GM18526 (cell line): Measurements from ENCODE around the gene GCLC.

Experiments
- POLR2A ChIP-seq: IDR thresholded peaks from 3 replicates; pipeline ENCODE4 v1.6.1; 2011; ENCODE audit not compliant: insufficient read length; ENCODE audit errors: extremely low read depth

GCLC gene

GRCh38 chr6:53513519-53513966, 31.4 kb downstream of the GCLC start:
- TF ChIP-seq POLR2A, result no peak

GRCh38 chr6:53513056-53513455, 31.8 kb downstream of the GCLC start:
- no peak for TF ChIP-seq POLR2A

- TF ChIP-seq POLR2A, result no peak
Measured at GRCh38 chr6:53512626-53513025, 32.3 kb downstream of the GCLC start.

- TF ChIP-seq POLR2A, result no peak
Measured at GRCh38 chr6:53510746-53511145, 34.2 kb downstream of the GCLC start.

- no peak for TF ChIP-seq POLR2A
Measured at GRCh38 chr6:53506872-53507271, 38.0 kb downstream of the GCLC start.

GRCh38 chr6:53504512-53504911, 40.4 kb downstream of the GCLC start:
- no peak for TF ChIP-seq POLR2A

GRCh38 chr6:53503060-53503459, 41.8 kb downstream of the GCLC start:
- TF ChIP-seq POLR2A, result no peak

GRCh38 chr6:53501432-53501831, 43.5 kb downstream of the GCLC start:
- TF ChIP-seq POLR2A, result no peak

GRCh38 chr6:53500095-53500494, 44.8 kb downstream of the GCLC start:
- no peak for TF ChIP-seq POLR2A

- TF ChIP-seq POLR2A, result no peak
Measured at GRCh38 chr6:53499094-53499493, 45.8 kb downstream of the GCLC start.

GRCh38 chr6:53498649-53499048, 46.3 kb downstream of the GCLC start:
- TF ChIP-seq POLR2A, result no peak

GRCh38 chr6:53497905-53498304, 47.0 kb downstream of the GCLC start:
- no peak for TF ChIP-seq POLR2A

GRCh38 chr6:53496797-53497375, 48.0 kb downstream of the GCLC start:
- no peak for TF ChIP-seq POLR2A

GRCh38 chr6:53495506-53496499, 49.1 kb downstream of the GCLC start:
- TF ChIP-seq POLR2A, result no peak

GRCh38 chr6:53494076-53494475, 50.8 kb downstream of the GCLC start:
- no peak for TF ChIP-seq POLR2A

- TF ChIP-seq POLR2A, result no peak
Measured at GRCh38 chr6:53493635-53494025, 51.3 kb downstream of the GCLC start.

- no peak for TF ChIP-seq POLR2A
Measured at GRCh38 chr6:53492860-53493634, 51.9 kb downstream of the GCLC start.
